Central memory CD4-positive, alpha-beta T cell (primary cell): ENCODE measurements around the gene DRAP1.

ENCODE experiments used
- DNase-seq: peaks from one replicate; pipeline ENCODE4 v3.0.0; 2022

DRAP1 gene

GRCh38 chr11:65965986-65966762, 46.9 kb downstream of the DRAP1 start:
- DNase-seq = no peak

- DNase-seq = no peak
These were observed 48.2 kb downstream of the DRAP1 start for GRCh38 chr11:65967329-65967934.

- no peak for DNase-seq
These were observed 49.6 kb downstream of the DRAP1 start for GRCh38 chr11:65968600-65969482.
